Measurements from ENCODE around the gene FXYD3.
"Not testable (repeated sequence)": the region's sequence is repeated elsewhere in the genome, so short reads cannot be mapped to it uniquely, and the experiment has no call there.

The FXYD3 gene

GRCh38 chr19:35126624-35126959 lies 11.0 kb downstream of the FXYD3 start:
- DNase-seq, result no peak

GRCh38 chr19:35127871-35128270 lies 12.2 kb downstream of the FXYD3 start:
- DNase-seq, result no peak

DNA sequence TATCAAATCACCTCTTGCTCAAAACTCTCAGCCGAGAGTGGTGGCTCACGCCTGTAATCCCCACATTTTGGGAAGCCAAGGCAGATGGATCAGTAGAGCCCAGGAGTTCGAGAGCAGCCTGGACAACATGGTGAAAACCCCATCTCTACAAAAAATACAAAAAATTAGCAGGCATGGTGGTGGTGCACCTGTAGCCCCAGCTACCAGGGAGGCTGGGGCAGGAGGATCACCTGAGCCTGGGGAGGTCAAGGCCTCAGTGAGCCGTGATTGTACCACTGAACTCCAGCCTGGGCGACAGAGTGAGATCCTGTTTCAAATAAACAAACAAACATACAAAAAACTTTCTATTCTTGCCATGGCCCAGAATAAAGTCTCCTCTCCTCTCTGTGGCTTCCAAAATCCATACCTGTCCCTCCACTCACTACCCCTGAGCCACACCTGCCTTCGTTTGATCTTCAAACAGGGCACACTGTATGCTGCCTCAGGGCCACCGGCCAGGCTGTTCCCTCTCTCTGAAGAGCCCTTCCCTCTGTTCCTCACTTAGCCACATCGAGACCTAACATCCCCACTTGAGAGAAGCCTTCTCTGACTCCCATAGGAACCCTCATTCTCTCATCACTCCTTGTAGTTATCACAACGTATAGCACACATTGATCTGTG lies 12.9 kb downstream of the FXYD3 start:
- no peak for DNase-seq

DNA sequence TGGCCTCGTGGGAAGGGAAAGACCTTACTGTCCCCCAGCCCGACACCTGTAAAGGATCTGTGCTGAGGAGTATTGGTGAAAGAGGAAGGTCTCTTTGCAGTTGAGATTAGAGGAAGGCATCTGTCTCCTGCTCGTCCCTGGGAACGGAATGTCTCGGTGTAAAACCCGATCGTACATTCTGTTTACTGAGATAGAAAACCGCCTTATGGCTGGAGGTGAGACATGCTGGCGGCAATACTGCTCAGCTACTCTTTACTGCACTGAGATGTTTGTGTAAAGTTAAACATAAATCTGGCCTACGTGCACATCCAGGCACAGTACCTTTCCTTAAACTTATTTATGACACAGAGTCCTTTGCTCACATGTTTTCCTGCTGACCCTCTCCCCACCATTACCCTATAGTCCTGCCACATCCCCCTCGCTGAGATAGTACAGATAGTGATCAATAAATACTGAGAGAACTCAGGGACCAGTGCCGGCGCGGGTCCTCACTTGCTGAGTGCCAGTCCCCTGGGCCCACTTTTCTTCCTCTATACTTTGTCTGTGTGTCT lies 14.2 kb downstream of the FXYD3 start:
- not testable (repeated sequence) for DNase-seq

- DNase-seq, result no peak
Measured at GRCh38 chr19:35130761-35131720, 15.4 kb downstream of the FXYD3 start.

GRCh38 chr19:35132254-35132653 lies 16.6 kb downstream of the FXYD3 start:
- DNase-seq, result no peak

- DNase-seq, result no peak
Measured at GRCh38 chr19:35133826-35134225, 18.2 kb downstream of the FXYD3 start.

DNA sequence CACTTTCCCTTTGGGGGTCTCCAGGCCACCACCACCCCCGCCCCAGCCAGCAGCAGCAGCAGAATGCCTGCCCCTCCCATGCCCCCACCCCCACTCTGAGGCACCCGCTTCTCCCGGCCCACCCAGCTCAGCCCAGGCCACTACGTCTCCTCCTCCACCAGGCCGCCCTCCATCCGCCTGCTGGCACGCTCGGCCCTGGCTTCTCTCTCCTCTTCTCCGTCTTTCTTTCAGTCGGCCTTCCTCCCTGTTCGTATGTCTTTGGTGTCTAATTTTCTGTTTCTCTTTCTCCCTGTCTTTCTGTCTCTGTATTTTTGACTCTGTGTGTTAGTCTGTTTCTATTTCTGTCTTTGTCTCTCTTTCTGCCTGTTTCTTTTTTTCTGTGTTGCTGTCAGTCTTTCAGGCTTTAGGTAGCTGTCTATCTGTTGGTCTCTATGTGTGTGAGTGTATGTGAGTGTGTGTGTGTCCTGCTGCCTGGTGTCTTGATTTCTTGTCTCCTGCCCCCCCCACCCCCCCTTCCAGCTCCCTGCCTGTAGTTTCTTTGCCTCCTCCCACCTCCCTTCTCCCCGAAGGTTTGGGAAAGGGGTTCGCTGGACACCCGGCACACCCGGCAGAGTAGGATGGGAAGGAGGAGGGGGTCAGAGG lies 19.1 kb downstream of the FXYD3 start, which contains the start of gene LGI4:
Gene LGI4 (minus strand): TSS at position 459 of the 642 bp plus-strand sequence. CDS start 379 bp downstream, at position 80.
- no peak for DNase-seq

- no peak for DNase-seq
Measured at GRCh38 chr19:35135389-35135909, 19.8 kb downstream of the FXYD3 start.

GRCh38 chr19:35136231-35136630 lies 20.6 kb downstream of the FXYD3 start:
- no peak for DNase-seq

DNA sequence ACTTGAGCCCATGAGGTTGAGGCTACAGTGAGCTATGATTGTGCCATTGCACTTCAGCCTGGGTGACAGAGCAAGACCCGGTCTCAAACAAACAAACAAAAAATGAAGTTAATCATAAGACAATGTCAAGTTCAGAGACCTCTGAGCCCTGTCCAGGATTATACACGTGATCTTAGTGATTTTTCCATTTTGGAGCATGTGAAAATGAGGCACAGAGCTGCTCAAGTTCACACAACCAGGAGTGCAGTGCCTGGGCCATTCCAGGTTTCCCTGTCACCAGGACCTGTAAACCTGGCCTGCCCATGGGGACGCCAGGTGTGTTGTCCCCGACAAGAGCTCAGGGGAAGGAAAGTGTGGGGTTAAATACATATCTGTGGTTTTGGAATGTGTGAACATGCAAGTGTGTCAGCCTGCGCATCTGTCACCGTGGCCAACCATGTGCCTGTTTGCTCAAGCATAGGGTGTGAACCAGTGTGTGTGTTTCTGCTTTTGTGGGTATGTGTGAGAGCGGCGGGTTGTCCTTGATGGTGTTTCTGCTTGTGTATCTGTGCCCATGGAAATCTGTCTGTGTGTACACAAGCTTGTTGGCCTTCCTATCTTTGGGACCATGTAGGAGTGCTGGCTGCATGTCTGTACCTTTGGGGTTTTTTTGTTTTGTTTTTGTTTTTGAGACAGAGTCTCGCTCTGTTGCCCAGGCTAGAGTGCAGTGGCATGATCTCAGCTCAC lies 21.5 kb downstream of the FXYD3 start:
- DNase-seq, result no peak

GRCh38 chr19:35138305-35138892 lies 22.8 kb downstream of the FXYD3 start, which contains the start of gene FXYD1:
Gene FXYD1 (plus strand): TSS chr19:35138824. CDS start chr19:35140080, 1,256 bp downstream.
- no peak for DNase-seq

- DNase-seq, result no peak
Measured at GRCh38 chr19:35140207-35140961, 24.8 kb downstream of the FXYD3 start.

- no peak for DNase-seq
Measured at GRCh38 chr19:35140962-35141836, 25.6 kb downstream of the FXYD3 start.

GRCh38 chr19:35141837-35142605 lies 26.4 kb downstream of the FXYD3 start:
- DNase-seq, result no peak

DNA sequence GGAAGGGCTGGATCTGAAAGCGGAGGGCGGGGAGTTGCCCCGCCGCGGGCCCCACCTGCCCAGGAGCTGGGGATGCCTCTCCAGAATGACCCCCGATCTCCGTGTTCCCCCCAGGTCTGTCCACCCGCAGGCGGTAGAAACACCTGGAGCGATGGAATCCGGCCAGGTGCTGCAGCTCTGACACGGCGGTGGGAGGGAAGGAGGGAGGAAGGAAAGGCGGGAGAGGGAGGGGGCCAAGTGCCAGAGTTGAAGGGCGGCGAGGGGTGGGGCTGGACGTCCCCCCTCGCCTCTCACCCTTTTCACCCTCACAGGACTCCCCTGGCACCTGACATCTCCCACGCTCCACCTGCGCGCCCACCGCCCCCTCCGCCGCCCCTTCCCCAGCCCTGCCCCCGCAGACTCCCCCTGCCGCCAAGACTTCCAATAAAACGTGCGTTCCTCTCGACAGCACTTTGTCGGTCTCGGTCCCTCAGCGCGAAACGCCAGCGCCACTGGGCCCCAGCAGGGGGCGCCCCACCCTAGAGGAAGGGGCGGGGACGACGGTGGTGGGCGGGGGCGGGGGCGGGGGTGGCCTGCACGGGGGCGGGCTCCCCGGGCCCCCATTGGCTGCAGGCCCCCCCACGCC lies 27.1 kb downstream of the FXYD3 start:
- DNase-seq, result no peak

DNA sequence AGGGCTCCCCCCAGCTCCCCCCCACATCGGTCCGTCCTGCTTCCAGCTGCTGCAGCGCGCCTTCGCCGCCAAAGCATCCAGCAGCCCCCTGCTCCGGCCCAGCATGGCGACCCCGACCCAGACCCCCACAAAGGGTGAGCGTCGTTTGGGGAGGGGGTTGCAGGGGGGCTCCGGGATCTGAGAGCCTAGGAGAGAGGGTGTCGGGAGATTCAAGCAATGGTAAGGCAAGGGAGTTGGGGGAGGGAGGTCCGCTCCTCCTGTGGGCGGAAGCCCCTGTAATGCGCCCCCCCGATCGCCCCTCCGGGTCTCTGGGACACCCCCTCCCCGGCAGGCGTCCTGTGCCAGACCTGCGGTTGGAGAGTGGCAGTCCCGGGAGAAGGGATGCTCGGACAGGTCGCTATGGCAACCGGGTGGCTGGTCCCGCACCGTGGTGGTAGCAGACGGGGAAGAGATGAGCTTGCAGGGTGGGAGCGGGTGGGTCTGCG lies 27.6 kb downstream of the FXYD3 start, which contains the start of gene FXYD7:
Gene FXYD7 (plus strand): TSS at position 25 of the 485 bp plus-strand sequence. CDS start 79 bp downstream, at position 104.
- DNase-seq, result no peak

DNA sequence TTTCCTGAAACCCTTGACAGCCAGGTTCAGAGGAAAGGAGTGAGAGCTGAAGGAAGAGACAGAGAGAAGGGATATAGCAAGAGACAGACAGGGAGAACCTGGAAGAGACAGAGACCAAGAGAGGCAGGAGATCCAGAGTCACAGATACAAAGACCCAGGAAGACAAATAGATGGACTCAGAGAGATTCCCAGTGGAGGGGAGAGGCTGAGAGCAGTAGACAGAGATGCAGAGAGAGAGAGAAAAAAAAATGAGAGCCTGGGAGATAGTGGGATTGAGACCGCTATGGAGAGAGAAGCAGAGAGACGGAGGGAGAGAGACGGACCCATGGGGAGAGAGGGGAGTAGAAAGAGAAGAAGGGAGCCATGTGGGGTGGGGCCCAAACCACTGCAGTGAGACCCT lies 28.2 kb downstream of the FXYD3 start:
- DNase-seq, result no peak

DNA sequence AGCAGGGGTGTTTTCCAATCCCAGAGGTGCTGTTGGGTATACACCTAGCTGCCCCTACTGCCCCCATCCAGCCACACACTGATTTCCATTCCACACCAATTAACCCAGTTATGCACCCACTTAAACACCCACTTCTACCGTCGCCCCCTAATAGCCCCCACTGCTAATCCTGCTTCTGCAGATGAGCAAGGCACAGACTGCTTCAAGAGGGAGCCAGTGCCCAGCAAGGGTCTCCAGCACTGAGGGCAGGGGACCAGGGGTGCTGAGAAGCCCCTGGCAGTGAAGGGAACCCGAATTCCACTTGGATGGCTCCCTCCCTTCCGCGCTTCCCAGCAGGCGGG lies 28.6 kb downstream of the FXYD3 start:
- DNase-seq, result no peak
